H1 (cell line): Measurements from ENCODE around the gene CYP11A1. TPM values are rescaled to one million over a fixed set of nuclear protein-coding genes. Genes with fewer than 3 reads are reported as not detected.
"Not testable (repeated sequence)": the region's sequence is repeated elsewhere in the genome, so short reads cannot be mapped to it uniquely, and the experiment has no call there.

Source experiments
- CTCF ChIA-PET: fragments of 300-600 bp; sonication (Branson Sonifier 250); formaldehyde crosslinking; loops from one replicate; lab custom pipeline; 2021; ENCODE audit not compliant: partially characterized antibody; lab: Charles Lee
- POLR2A ChIA-PET: fragments of 300-600 bp; sonication (Branson Sonifier 250); formaldehyde crosslinking; loops from one replicate; lab custom pipeline; 2021; ENCODE audit warnings: inconsistent platforms; ENCODE audit not compliant: partially characterized antibody; lab: Charles Lee
- DNase-seq, 2 experiments: peaks; one replicate each; pipeline versions ENCODE4 v3.0.0 to v3.0.0-alpha.2; 2010 to 2022; ENCODE audit warnings: low spot score in 2 of 2, low read depth in 1 of 2, mixed read lengths in 1 of 2
- FAIRE-seq: peaks from 2 replicates; lab custom pipeline; 2011; peaks lifted over from hg19 to GRCh38; lab: Jason Lieb, UNC
- H2AFZ ChIP-seq: 2 replicates; pipeline ENCODE4 v1.8.1; 2012; ENCODE audit warnings: low read length, inconsistent platforms
- H2AK5ac ChIP-seq: 2 replicates; pipeline ENCODE4 v1.6.1; 2013; ENCODE audit warnings: low read depth, low read length
- H2BK120ac ChIP-seq: replicated peaks from 2 replicates; pipeline ENCODE3; 2013; ENCODE audit warnings: low read depth, low read length, inconsistent platforms
- H2BK12ac ChIP-seq: 2 replicates; pipeline ENCODE4 v1.6.1; 2013; ENCODE audit warnings: low read depth, low read length
- H2BK15ac ChIP-seq: 2 replicates; pipeline ENCODE4 v1.6.1; 2013; ENCODE audit warnings: low read length
- H2BK20ac ChIP-seq: 2 replicates; pipeline ENCODE4 v1.6.1; 2013; ENCODE audit warnings: low read length
- H2BK5ac ChIP-seq: 2 replicates; pipeline ENCODE4 v1.6.1; 2013; ENCODE audit warnings: low read depth, low read length
- H3K14ac ChIP-seq: 2 replicates; pipeline ENCODE4 v1.6.1; 2013; ENCODE audit warnings: inconsistent platforms; ENCODE audit not compliant: insufficient read length
- H3K18ac ChIP-seq: 2 replicates; pipeline ENCODE4 v1.6.1; 2013; ENCODE audit warnings: low read length; ENCODE audit errors: extremely low read depth
- H3K23ac ChIP-seq: 2 replicates; pipeline ENCODE4 v1.6.1; 2013; ENCODE audit warnings: inconsistent platforms; ENCODE audit not compliant: insufficient read length
- H3K23me2 ChIP-seq: 2 replicates; pipeline ENCODE4 v1.6.1; 2013; ENCODE audit warnings: low read depth, low read length
- H3K27ac ChIP-seq: 2 replicates; pipeline ENCODE4 v1.6.1; 2011; ENCODE audit warnings: low read depth, low read length, inconsistent platforms
- H3K27me3 ChIP-seq, 4 experiments: replicated peaks in 1 of 4; 1 replicate in 1 of 4; 2 replicates in 3 of 4; pipeline versions ENCODE4 v1.6.1 to v1.8.1; 2011 to 2013; ENCODE audit warnings: low read length in 3 of 4, mild to moderate bottlenecking in 3 of 4, inconsistent platforms in 2 of 4, mixed read lengths in 2 of 4, moderate library complexity in 1 of 4; ENCODE audit not compliant: control insufficient read depth in 3 of 4, insufficient read depth in 3 of 4; ENCODE audit errors: extremely low read depth in 1 of 4
- H3K36me3 ChIP-seq, 4 experiments: 2 replicates each; pipeline versions ENCODE4 v1.6.1 to v1.8.1; 2011 to 2013; ENCODE audit warnings: mild to moderate bottlenecking in 4 of 4, low read length in 3 of 4, moderate library complexity in 2 of 4, control low read depth in 1 of 4, inconsistent platforms in 1 of 4; ENCODE audit not compliant: insufficient read depth in 4 of 4, control insufficient read depth in 2 of 4
- H3K4ac ChIP-seq: replicated peaks from 2 replicates; pipeline ENCODE3; 2013; ENCODE audit warnings: low read length, low read depth, mixed read lengths, inconsistent platforms; ENCODE audit not compliant: insufficient read length
- H3K4me1 ChIP-seq, 4 experiments: replicated peaks in 1 of 4; 1 replicate in 1 of 4; 2 replicates in 3 of 4; pipeline versions ENCODE4 v1.6.1 to v1.8.1; 2011 to 2013; ENCODE audit warnings: low read length in 3 of 4, inconsistent platforms in 2 of 4, mixed read lengths in 1 of 4; ENCODE audit not compliant: insufficient read depth in 4 of 4, control insufficient read depth in 3 of 4
- H3K4me2 ChIP-seq, 2 experiments: 2 replicates each; pipeline versions ENCODE4 v1.6.1 to v1.8.1; 2011 to 2013; ENCODE audit warnings: low read depth in 2 of 2, low read length in 2 of 2, control low read depth in 1 of 2, inconsistent platforms in 1 of 2, mild to moderate bottlenecking in 1 of 2; ENCODE audit not compliant: insufficient read depth in 1 of 2
- H3K4me3 ChIP-seq, 4 experiments: fragments of 200-600, 300-600 bp in 1 of 4; sonication (generic), shearing (Covaris generic), sonication (Bioruptor Twin) in 1 of 4; 2 replicates each; pipeline versions ENCODE4 v1.5.1 to v1.8.1; 2011 to 2016; ENCODE audit warnings: low read length in 4 of 4, low read depth in 3 of 4, control low read depth in 2 of 4, inconsistent platforms in 2 of 4, mild to moderate bottlenecking in 2 of 4, mixed read lengths in 1 of 4, moderate library complexity in 1 of 4; ENCODE audit not compliant: insufficient read depth in 2 of 4; ENCODE audit errors: extremely low read depth in 1 of 4
- H3K56ac ChIP-seq: replicated peaks from 2 replicates; pipeline ENCODE3; 2013; ENCODE audit warnings: low read depth, mild to moderate bottlenecking, mixed read lengths, low read length, inconsistent platforms; ENCODE audit not compliant: insufficient read length
- H3K79me1 ChIP-seq: 2 replicates; pipeline ENCODE4 v1.6.1; 2013; ENCODE audit warnings: low read depth, low read length, control low read depth
- H3K79me2 ChIP-seq, 2 experiments: 2 replicates each; pipeline versions ENCODE4 v1.6.1 to v1.8.1; 2012 to 2013; ENCODE audit warnings: low read length in 2 of 2, mild to moderate bottlenecking in 2 of 2, inconsistent platforms in 1 of 2; ENCODE audit not compliant: insufficient read depth in 2 of 2, control insufficient read depth in 1 of 2
- H3K9ac ChIP-seq, 4 experiments: replicated peaks in 1 of 4; 1 replicate in 1 of 4; 2 replicates in 3 of 4; pipeline versions ENCODE4 v1.6.1 to v1.8.1; 2011 to 2013; ENCODE audit warnings: low read depth in 3 of 4, low read length in 3 of 4, control low read depth in 2 of 4, mild to moderate bottlenecking in 2 of 4, moderate library complexity in 2 of 4, inconsistent platforms in 1 of 4; ENCODE audit errors: extremely low read depth in 1 of 4
- H3K9me3 ChIP-seq, 2 experiments: 2 replicates each; pipeline versions ENCODE4 v1.6.1 to v1.8.1; 2012 to 2013; ENCODE audit warnings: mild to moderate bottlenecking in 2 of 2, moderate library complexity in 2 of 2, control low read depth in 1 of 2, inconsistent platforms in 1 of 2, low read depth in 1 of 2, low read length in 1 of 2, mixed read lengths in 1 of 2; ENCODE audit not compliant: insufficient read depth in 2 of 2
- H4K20me1 ChIP-seq, 2 experiments: replicated peaks in 1 of 2; 2 replicates each; pipeline versions ENCODE3 to v1.8.1; 2011 to 2013; ENCODE audit warnings: inconsistent platforms in 2 of 2, low read length in 2 of 2, mild to moderate bottlenecking in 1 of 2; ENCODE audit not compliant: insufficient read depth in 2 of 2, control insufficient read depth in 1 of 2
- H4K5ac ChIP-seq: 2 replicates; pipeline ENCODE4 v1.6.1; 2013; ENCODE audit warnings: low read length, low read depth, mixed read lengths, inconsistent platforms; ENCODE audit not compliant: insufficient read length
- H4K8ac ChIP-seq: 2 replicates; pipeline ENCODE4 v1.8.0; 2013; ENCODE audit warnings: mild to moderate bottlenecking, moderate library complexity, low read length, inconsistent platforms; ENCODE audit not compliant: insufficient read depth; ENCODE audit errors: extremely low read depth
- H4K91ac ChIP-seq: replicated peaks from 2 replicates; pipeline ENCODE3; 2013; ENCODE audit warnings: low read length, mixed read lengths, inconsistent platforms; ENCODE audit not compliant: insufficient read length
- WGBS, 2 experiments: shearing (Covaris generic) in 1 of 2; methylation state at CpG; one replicate each; pipeline versions ENCODE4 v1.1.6 to v1.1.7; 2013 to 2015; ENCODE audit warnings: low lambda C conversion rate in 2 of 2, mixed read lengths in 2 of 2, inconsistent platforms in 1 of 2, low coverage in 1 of 2, missing lambda C conversion rate in 1 of 2; ENCODE audit not compliant: insufficient replicate concordance in 2 of 2, insufficient coverage in 1 of 2, insufficient read length in 1 of 2; ENCODE audit errors: extremely low coverage in 1 of 2, missing lambda C conversion rate in 1 of 2; 5-methylcytosine and 5-hydroxymethylcytosine counted together
- polyA plus RNA-seq, 7 experiments: library from polyadenylated mRNA; depleted of rRNA in 3 of 7; stranded (reverse) in 5 of 7; unstranded in 2 of 7; fragments of >200 nt in 5 of 7; fragments of 200-250 nt in 2 of 7; gene quantifications; 1 replicate in 5 of 7; 2 replicates in 1 of 7; 4 replicates in 1 of 7; pipeline versions ENCODE4 v1.2.1 to v1.2.3, GENCODE V29; 2011 to 2013; ENCODE audit warnings: missing spikeins in 2 of 7, mixed read lengths in 2 of 7
- total RNA-seq: library from RNA; stranded (reverse); fragmentation: NEBNext Ultra II Directional; extraction: Animal tissue kit (Norgen Biotek cat#: 25700); gene quantifications from 2 replicates; pipeline ENCODE4 v1.2.1, GENCODE V29; 2021

Gene CYP11A1
- total and polyA plus RNA-seq, 2 of the 8 experiments (the other 6 are each of a cell fraction or from before 2014, with no cell fraction given), result 1.9 to 7.2 TPM

DNA sequence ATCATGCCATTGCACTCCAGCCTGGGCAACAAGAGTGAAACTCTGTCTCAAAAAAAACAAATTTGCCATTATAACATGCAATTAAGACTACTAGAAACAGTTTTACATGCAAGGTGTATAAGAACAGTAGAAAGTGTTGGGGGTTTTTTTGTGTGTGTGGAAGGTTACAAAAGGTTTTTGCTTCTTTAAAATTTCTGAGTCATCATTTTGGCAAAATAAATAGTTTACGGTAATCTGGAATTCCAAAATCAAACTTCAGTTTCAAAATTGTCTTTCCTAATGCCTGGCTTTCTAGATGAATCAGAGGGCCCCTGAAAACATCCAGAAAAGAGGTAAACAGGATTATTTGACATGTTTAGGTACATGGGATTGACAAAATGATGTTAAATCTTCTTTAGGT is 6.6 kb downstream of the CYP11A1 start:
- H3K9ac ChIP-seq, H3K4me3 ChIP-seq, H4K20me1 ChIP-seq, DNase-seq, H3K9me3 ChIP-seq, FAIRE-seq, H3K79me2 ChIP-seq, H2BK20ac ChIP-seq, H3K18ac ChIP-seq, H3K14ac ChIP-seq, H3K36me3 ChIP-seq, H2BK12ac ChIP-seq, H2BK5ac ChIP-seq, H4K5ac ChIP-seq, H2BK120ac ChIP-seq, H3K4me2 ChIP-seq, H2BK15ac ChIP-seq, H3K79me1 ChIP-seq, H3K23me2 ChIP-seq, POLR2A ChIA-PET, H4K91ac ChIP-seq, H2AK5ac ChIP-seq, H3K56ac ChIP-seq, H3K27ac ChIP-seq, H3K4ac ChIP-seq, H2AFZ ChIP-seq, H4K8ac ChIP-seq, H3K23ac ChIP-seq: not testable (repeated sequence)
- CTCF ChIA-PET, result interaction anchor here (1.2 kb wide), 2 partner anchors 14 to 208 kb away, joined by 3 to 5 read pairs; no protein-coding TSS in a partner anchor
- H3K27me3 ChIP-seq, result peaks cover 0 to 12% (median 7%) of the 10 kb centered on the region in 4 experiments; a peak in 5 of 7 replicates
- WGBS, 2 experiments, result 85% methylated on average over 1 of the region's 1 CpG; no CpG with 5 or more reads in 1 of the 2 experiments
- H3K4me1 ChIP-seq, result peaks cover 6 to 23% (median 13%) of the 10 kb centered on the region in 4 experiments
